Suppressor macrophage treated with lipopolysaccharide for 1 hour (primary cell): ENCODE data around the gene C1orf167.

Source experiments
- DNase-seq, 3 donors: peaks; one replicate each; pipeline ENCODE4 v3.0.0-alpha.2; 2020 to 2022

C1orf167 gene

DNA sequence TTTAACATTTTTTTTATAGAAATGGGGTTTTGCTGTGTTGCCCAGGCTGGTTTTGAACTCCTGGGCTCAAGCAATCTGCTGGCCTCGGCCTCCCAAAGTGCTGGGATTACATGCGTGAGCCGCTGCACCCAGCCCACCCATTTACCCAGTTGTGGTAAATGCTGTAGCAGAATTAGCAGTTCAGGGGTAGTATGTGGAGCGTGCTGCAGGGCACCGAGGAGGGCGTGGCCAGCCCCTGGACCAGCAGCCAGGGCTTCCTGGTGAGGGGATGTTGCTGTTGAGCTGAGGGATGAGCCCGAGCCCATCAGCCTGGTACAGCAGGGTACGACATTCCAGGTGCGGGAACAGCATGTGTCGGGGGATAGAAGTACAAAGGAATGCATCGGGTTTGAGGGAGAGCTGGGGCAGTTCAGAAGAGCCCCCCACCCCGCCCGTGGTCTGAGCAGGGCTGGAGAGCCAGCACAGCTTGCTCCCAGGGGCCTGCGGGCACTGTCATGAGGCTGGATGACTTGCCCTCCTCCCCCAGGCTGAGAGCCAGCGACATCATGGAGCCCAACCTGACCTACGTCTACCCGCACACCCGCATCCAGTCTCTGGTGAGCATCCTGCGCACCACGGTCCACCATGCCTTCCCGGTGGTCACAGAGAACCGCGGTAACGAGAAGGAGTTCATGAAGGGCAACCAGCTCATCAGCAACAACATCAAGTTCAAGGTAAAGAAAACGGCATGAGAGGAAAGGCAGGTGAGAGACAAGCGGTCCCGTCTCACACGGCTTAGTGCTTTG is 73.6 kb downstream of the C1orf167 start:
- DNase-seq = no peak

DNA sequence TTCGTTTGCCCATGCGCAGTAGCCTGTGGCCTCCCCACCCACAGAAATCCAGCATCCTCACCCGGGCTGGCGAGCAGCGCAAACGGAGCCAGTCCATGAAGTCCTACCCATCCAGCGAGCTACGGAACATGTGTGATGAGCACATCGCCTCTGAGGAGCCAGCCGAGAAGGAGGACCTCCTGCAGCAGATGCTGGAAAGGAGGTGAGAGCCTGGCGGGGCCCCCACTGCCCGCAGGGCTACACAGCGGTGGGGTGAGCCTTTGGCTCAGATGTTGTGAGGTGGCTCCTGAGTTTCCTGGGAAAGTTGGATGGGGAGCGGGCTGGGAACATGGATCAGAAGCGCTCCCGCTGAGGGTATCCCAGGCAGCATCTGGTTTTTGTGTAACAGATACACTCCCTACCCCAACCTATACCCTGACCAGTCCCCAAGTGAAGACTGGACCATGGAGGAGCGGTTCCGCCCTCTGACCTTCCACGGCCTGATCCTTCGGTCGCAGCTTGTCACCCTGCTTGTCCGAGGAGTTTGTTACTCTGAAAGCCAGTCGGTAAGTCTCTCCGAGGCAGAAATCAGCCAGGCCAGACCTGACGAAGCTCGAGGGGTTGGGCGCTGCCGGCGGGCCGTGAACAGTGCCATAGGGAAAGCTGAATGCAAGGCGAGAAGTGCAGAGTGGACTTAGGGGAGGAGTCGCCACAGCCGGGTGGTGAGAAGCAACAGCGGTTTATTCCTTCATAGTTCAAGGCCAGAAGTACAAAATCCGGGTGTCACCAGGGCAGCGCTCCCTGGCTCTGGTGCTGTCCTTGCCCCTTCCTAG is 75.2 kb downstream of the C1orf167 start:
- no peak for DNase-seq

DNA sequence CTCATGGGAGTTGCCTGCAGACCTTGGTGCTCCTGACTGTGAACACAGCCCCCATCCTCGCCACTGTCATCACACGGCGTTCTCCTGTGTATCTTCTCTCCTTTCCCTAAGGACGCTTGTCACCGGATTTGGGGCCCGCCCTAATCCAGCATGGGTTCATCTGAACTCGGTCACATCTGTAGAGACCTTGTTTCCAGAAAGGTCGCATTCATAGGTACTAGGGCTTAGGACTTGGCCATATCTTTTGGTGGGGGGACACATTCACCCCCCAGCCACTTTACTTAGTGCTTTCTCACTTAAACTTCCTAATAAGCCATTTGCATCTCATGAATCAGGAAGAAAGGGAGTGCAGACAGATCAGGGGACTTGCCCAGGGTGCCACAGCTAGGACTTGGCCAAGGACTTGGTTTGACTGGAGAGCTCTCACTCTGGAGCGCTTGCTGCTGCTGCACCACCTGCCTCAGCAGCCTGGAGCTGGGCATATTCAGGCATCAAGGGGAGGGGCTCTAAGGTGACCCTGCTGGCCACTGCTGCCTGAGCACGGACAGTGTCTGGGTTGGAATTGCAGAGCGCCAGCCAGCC is 75.9 kb downstream of the C1orf167 start:
- no peak for DNase-seq

DNA sequence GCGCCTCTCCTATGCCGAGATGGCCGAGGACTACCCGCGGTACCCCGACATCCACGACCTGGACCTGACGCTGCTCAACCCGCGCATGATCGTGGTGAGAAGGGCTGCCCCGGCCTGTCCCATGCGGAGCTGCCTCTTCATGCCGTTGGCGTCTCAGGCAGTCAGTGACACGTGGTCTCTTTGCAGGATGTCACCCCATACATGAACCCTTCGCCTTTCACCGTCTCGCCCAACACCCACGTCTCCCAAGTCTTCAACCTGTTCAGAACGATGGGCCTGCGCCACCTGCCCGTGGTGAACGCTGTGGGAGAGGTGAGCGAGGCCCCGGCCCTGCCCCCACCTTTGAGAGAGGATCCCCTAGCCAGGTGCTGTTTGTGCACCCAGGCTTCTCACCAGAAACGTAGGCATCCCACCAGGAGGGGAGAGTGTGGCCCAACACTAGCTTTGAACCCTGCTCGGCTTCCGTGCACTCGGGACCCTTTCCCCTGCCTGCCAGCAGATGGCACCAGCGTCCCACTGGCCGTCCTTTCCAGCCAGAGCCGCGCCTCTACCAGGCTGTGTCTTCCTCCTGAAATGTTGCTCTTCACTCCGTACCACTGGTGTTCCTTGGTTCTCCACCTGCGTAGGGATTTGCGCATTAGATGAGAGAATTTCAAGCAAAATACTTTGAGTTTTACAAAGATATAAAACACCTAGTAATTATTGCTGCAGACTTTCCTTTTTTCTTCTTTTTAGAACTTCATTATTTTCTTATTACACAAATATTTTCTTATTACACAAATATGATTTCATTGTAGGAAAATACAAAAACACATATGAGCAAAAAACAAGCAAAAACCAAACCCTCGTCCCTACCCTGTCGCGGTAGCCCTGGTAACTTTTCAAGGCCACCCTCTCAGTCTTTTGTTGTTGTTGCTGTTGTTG is 76.6 kb downstream of the C1orf167 start:
- peak; percentile 74 to 82 (median 79) for DNase-seq
